GM12878 (cell line): ENCODE results near the gene ZNF469. TPM values are rescaled to one million over a fixed set of nuclear protein-coding genes. Genes with fewer than 3 reads are reported as not detected.

Experiments used
- ATAC-seq: fragments of 200-7000 bp; cut with Tn5 transposase; 3 replicates; pipeline ENCODE4 v1.9.1; 2020; ENCODE audit warnings: mild to moderate bottlenecking, moderate library complexity
- BruUV-seq: library from RNA; stranded (reverse); fragments of 400-500 nt; replicated peaks from 2 replicates; lab custom pipeline; 2021; lab: Mats Ljungman, UMichigan
- CTCF ChIA-PET: fragments of 300-600 bp; sonication (Branson Sonifier 250); formaldehyde crosslinking; extraction: SDS; loops from one replicate; lab custom pipeline; 2021; ENCODE audit warnings: inconsistent platforms; lab: Yijun Ruan, JAX
- POLR2A ChIA-PET: fragments of 350-600 bp; formaldehyde crosslinking; extraction: SDS; loops from one replicate; lab custom pipeline; 2021; ENCODE audit warnings: inconsistent platforms; lab: Charles Lee
- RAD21 ChIA-PET: fragments of 300-600 bp; sonication (Branson Sonifier 250); formaldehyde crosslinking; loops from one replicate; lab custom pipeline; 2023; ENCODE audit warnings: antibody characterized with exemption; ENCODE audit not compliant: unreplicated experiment; lab: Charles Lee
- SMC1A ChIA-PET: fragments of 300-600 bp; sonication (Branson Sonifier 250); formaldehyde crosslinking; loops from one replicate; lab custom pipeline; 2023; ENCODE audit not compliant: unreplicated experiment, uncharacterized antibody; lab: Charles Lee
- DNase-seq: peaks from one replicate; pipeline ENCODE4 v3.0.0-alpha.2; 2011; ENCODE audit warnings: low read depth, low spot score
- FAIRE-seq: peaks from 3 replicates; lab custom pipeline; 2011; peaks lifted over from hg19 to GRCh38; lab: Jason Lieb, UNC
- H2AFZ ChIP-seq: 2 replicates; pipeline ENCODE4 v1.6.0; 2011; ENCODE audit warnings: low read depth, low read length, control low read depth; ENCODE audit not compliant: control insufficient read depth
- H3K27ac ChIP-seq: 2 replicates; pipeline ENCODE4 v1.5.1; 2011; ENCODE audit warnings: control low read depth; ENCODE audit not compliant: control insufficient read depth, insufficient read depth
- H3K27me3 ChIP-seq, 2 experiments: replicated peaks in 1 of 2; 2 replicates each; pipeline versions ENCODE4 v1.6.0 to v1.6.1; 2011; ENCODE audit warnings: low read length in 1 of 2; ENCODE audit not compliant: control insufficient read depth in 2 of 2, insufficient read depth in 2 of 2
- H3K36me3 ChIP-seq, 2 experiments: 2 replicates each; pipeline ENCODE4 v1.5.1; 2011; ENCODE audit warnings: low read length in 1 of 2; ENCODE audit not compliant: control insufficient read depth in 2 of 2, insufficient read depth in 2 of 2
- H3K4me1 ChIP-seq: 2 replicates; pipeline ENCODE4 v1.6.1; 2011; ENCODE audit warnings: mild to moderate bottlenecking, low read length, moderate library complexity, mixed read lengths; ENCODE audit not compliant: control insufficient read depth, insufficient read depth
- H3K4me2 ChIP-seq: 2 replicates; pipeline ENCODE4 v1.6.0; 2011; ENCODE audit warnings: control low read depth; ENCODE audit not compliant: control insufficient read depth, insufficient read depth
- H3K4me3 ChIP-seq: fragments of 200-600 bp; sonication (generic); 2 replicates; pipeline ENCODE4 v1.5.1; 2016
- H3K79me2 ChIP-seq: 2 replicates; pipeline ENCODE4 v1.6.0; 2011; ENCODE audit warnings: low read length; ENCODE audit not compliant: control insufficient read depth, insufficient read depth
- H3K9ac ChIP-seq: 2 replicates; pipeline ENCODE4 v1.8.0; 2011; ENCODE audit warnings: low read length, control low read depth, mixed read lengths; ENCODE audit not compliant: control insufficient read depth, insufficient read depth
- H3K9me3 ChIP-seq: replicated peaks from 3 replicates; pipeline ENCODE4 v1.5.1; 2011; ENCODE audit warnings: mild to moderate bottlenecking, low read length; ENCODE audit not compliant: control insufficient read depth, insufficient read depth
- H4K20me1 ChIP-seq: 2 replicates; pipeline ENCODE4 v1.6.0; 2011; ENCODE audit not compliant: control insufficient read depth, insufficient read depth
- FOS ChIP-seq: IDR thresholded peaks from 3 replicates; pipeline ENCODE4 v1.6.1; 2011; ENCODE audit warnings: borderline replicate concordance; ENCODE audit not compliant: insufficient read length; ENCODE audit errors: extremely low read depth
- HDAC2 ChIP-seq: fragments of 200-600 bp; sonication (generic); IDR thresholded peaks from 2 replicates; pipeline ENCODE4 v1.6.1; 2017
- JUNB ChIP-seq: IDR thresholded peaks from 2 replicates; pipeline ENCODE4 v1.6.1; 2016; ENCODE audit warnings: antibody characterized with exemption, mild to moderate bottlenecking
- JUND ChIP-seq: IDR thresholded peaks from 2 replicates; pipeline ENCODE4 v1.6.1; 2012; ENCODE audit warnings: low read depth, mild to moderate bottlenecking, low read length, improper control_type of control experiment, moderate library complexity
- PAX8 ChIP-seq: fragments of 450-650 bp; IDR thresholded peaks from 2 replicates; pipeline ENCODE4 v1.6.1; 2017; ENCODE audit warnings: mild to moderate bottlenecking, moderate library complexity
- RCOR1 ChIP-seq: conservative IDR thresholded peaks from 2 replicates; pipeline ENCODE4 v1.6.1; 2012; ENCODE audit warnings: low read depth, low read length, improper control_type of control experiment
- SMAD5 ChIP-seq: IDR thresholded peaks from 2 replicates; pipeline ENCODE4 v1.6.1; 2016; ENCODE audit warnings: antibody characterized with exemption, low read depth
- SMC3 ChIP-seq: IDR thresholded peaks from 2 replicates; pipeline ENCODE4 v1.6.1; 2011; ENCODE audit warnings: low read length, improper control_type of control experiment, borderline replicate concordance
- SPI1 ChIP-seq: IDR thresholded peaks from 2 replicates; pipeline ENCODE4 v1.6.1; 2011; ENCODE audit warnings: low read depth, mild to moderate bottlenecking, low read length, moderate library complexity, borderline replicate concordance; ENCODE audit not compliant: insufficient read depth
- WGBS: methylation state at CpG from one replicate; pipeline ENCODE4 v1.1.6; 2016; ENCODE audit warnings: low lambda C conversion rate; ENCODE audit not compliant: insufficient replicate concordance, insufficient coverage; ENCODE audit errors: missing lambda C conversion rate; 5-methylcytosine and 5-hydroxymethylcytosine counted together
- in situ Hi-C: fragments of 300-500 bp; cut with MboI; formaldehyde crosslinking; loops from 9 replicates; pipeline ENCODE4 v1.14.3; 2018; ENCODE audit warnings: mixed read lengths
- intact Hi-C: fragments of 100-400 bp; cut with micrococcal nuclease; formaldehyde crosslinking; loops from one replicate; pipeline ENCODE4 v1.14.2; 2022; ENCODE audit not compliant: unreplicated experiment
- polyA plus RNA-seq, 11 experiments: library from polyadenylated mRNA; depleted of rRNA in 4 of 11; unstranded in 6 of 11; stranded (reverse) in 5 of 11; fragments of >200 nt; fragmentation: Nextera tagmentation in 4 of 11; fragmentation: Illumina TruSeq in 1 of 11; extraction: Ambion mirVana in 4 of 11; extraction: Trizol in 1 of 11; gene quantifications; 1 replicate in 1 of 11; 2 replicates in 10 of 11; pipeline versions ENCODE4 v1.2.1 to v1.2.3, GENCODE V29; 2011 to 2016; ENCODE audit warnings: inconsistent platforms in 2 of 11, missing spikeins in 2 of 11, low read depth in 1 of 11
- total RNA-seq, 4 experiments: library from RNA; depleted of rRNA in 3 of 4; stranded (reverse); fragments of >200 nt in 3 of 4; fragmentation: Illumina TruSeq in 1 of 4; extraction: Trizol in 1 of 4; gene quantifications; 2 replicates each; pipeline versions ENCODE4 v1.2.1 to v1.2.3, GENCODE V29; 2013 to 2021
- TF ChIP-seq, protein P1 (sequence below): fragments of 450-650 bp; IDR thresholded peaks from 2 replicates; pipeline ENCODE4 v1.6.1; 2017; ENCODE audit warnings: mild to moderate bottlenecking
- TF ChIP-seq, protein P2 (sequence below): fragments of 450-650 bp; IDR thresholded peaks from 2 replicates; pipeline ENCODE4 v1.6.1; 2017; ENCODE audit warnings: mild to moderate bottlenecking, moderate library complexity

The ZNF469 gene
- total and polyA plus RNA-seq, 10 of the 15 experiments (the other 5 are each of a cell fraction or from before 2014, with no cell fraction given), result 0.01 to 0.21 (median 0.04) TPM; not detected in 3

DNA sequence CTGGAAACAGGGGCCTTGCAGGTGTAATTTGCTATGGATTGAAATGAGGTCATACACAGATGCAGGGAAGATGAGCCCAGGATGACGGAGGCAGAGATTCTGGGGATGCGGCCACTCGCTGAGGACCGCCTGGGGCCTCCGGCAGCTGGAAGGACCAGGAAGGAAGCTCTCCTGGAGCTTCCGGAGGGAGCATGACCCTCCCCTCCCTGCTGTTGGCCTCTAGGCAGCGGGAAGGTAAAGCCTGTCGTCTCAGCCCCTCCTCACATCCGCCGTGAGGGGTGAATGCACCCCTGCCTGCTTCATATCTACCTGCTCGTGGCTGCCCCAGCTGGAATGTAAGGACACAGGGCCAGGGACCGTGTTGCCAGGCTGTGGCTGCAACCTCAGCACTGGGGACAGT is 29.1 kb upstream of the ZNF469 start:
- no peak overlapping the region for H3K4me3 ChIP-seq
- H3K9ac ChIP-seq, result no peak overlapping the region
- no peak overlapping the region for H3K4me2 ChIP-seq
- POLR2A ChIA-PET, result no interaction called here
- H2AFZ ChIP-seq, result no peak overlapping the region
- FAIRE-seq, result no peak
- SMC1A ChIA-PET, result no interaction called here
- WGBS, result 32% methylated on average over 12 of the region's 12 CpGs
- TF ChIP-seq SPI1 (no peak), HDAC2 (no peak), SMAD5 (no peak), SMC3 (no peak), JUND (no peak), PAX8 (no peak), JUNB (no peak), FOS (no peak), RCOR1 (no peak)
- TF ChIP-seq, protein P1, sequence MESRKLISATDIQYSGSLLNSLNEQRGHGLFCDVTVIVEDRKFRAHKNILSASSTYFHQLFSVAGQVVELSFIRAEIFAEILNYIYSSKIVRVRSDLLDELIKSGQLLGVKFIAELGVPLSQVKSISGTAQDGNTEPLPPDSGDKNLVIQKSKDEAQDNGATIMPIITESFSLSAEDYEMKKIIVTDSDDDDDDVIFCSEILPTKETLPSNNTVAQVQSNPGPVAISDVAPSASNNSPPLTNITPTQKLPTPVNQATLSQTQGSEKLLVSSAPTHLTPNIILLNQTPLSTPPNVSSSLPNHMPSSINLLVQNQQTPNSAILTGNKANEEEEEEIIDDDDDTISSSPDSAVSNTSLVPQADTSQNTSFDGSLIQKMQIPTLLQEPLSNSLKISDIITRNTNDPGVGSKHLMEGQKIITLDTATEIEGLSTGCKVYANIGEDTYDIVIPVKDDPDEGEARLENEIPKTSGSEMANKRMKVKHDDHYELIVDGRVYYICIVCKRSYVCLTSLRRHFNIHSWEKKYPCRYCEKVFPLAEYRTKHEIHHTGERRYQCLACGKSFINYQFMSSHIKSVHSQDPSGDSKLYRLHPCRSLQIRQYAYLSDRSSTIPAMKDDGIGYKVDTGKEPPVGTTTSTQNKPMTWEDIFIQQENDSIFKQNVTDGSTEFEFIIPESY, result no peak
- TF ChIP-seq, protein P2, sequence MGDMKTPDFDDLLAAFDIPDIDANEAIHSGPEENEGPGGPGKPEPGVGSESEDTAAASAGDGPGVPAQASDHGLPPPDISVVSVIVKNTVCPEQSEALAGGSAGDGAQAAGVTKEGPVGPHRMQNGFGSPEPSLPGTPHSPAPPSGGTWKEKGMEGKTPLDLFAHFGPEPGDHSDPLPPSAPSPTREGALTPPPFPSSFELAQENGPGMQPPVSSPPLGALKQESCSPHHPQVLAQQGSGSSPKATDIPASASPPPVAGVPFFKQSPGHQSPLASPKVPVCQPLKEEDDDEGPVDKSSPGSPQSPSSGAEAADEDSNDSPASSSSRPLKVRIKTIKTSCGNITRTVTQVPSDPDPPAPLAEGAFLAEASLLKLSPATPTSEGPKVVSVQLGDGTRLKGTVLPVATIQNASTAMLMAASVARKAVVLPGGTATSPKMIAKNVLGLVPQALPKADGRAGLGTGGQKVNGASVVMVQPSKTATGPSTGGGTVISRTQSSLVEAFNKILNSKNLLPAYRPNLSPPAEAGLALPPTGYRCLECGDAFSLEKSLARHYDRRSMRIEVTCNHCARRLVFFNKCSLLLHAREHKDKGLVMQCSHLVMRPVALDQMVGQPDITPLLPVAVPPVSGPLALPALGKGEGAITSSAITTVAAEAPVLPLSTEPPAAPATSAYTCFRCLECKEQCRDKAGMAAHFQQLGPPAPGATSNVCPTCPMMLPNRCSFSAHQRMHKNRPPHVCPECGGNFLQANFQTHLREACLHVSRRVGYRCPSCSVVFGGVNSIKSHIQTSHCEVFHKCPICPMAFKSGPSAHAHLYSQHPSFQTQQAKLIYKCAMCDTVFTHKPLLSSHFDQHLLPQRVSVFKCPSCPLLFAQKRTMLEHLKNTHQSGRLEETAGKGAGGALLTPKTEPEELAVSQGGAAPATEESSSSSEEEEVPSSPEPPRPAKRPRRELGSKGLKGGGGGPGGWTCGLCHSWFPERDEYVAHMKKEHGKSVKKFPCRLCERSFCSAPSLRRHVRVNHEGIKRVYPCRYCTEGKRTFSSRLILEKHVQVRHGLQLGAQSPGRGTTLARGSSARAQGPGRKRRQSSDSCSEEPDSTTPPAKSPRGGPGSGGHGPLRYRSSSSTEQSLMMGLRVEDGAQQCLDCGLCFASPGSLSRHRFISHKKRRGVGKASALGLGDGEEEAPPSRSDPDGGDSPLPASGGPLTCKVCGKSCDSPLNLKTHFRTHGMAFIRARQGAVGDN, result no peak
- RAD21 ChIA-PET, result no interaction called here
- no peaks in the 10 kb centered on the region for H3K4me1 ChIP-seq
- in situ Hi-C loops, result no loop called here
- H3K79me2 ChIP-seq, result no peaks in the 10 kb centered on the region
- H3K36me3 ChIP-seq, result no peaks in the 10 kb centered on the region
- H4K20me1 ChIP-seq, result no peaks in the 10 kb centered on the region
- no peak for ATAC-seq
- H3K27ac ChIP-seq, result no peak overlapping the region
- CTCF ChIA-PET, result no interaction called here
- BruUV-seq, result no TSS peak
- H3K27me3 ChIP-seq, result no peaks in the 10 kb centered on the region
- intact Hi-C loops, result no loop called here
- no peaks in the 10 kb centered on the region; the same call in 2 of the 3 replicates for H3K9me3 ChIP-seq
- no peak for DNase-seq
